PC-3 (cell line): ENCODE results near the gene ZNF296.

Experiments used
- CTCF ChIP-seq: fragments of 300-600 bp; sonication (generic); conservative IDR thresholded peaks from 2 replicates; pipeline ENCODE4 v1.5.1; 2017; ENCODE audit warnings: antibody characterized with exemption, low read depth, mild to moderate bottlenecking, low read length
- EZH2 ChIP-seq: fragments of 300-600 bp; sonication (generic); IDR thresholded peaks from one replicate; pipeline ENCODE4 v1.6.1; 2017; ENCODE audit warnings: antibody characterized with exemption, mild to moderate bottlenecking, low read length; ENCODE audit not compliant: unreplicated experiment
- EZH2phosphoT487 ChIP-seq: fragments of 300-600 bp; sonication (generic); IDR thresholded peaks from 2 replicates; pipeline ENCODE4 v1.6.1; 2018; ENCODE audit warnings: mild to moderate bottlenecking, antibody characterized with exemption, low read length, borderline replicate concordance

- TF ChIP-seq CTCF (no peak), EZH2phosphoT487 (no peak), EZH2 (no peak)
Measured at GRCh38 chr19:45090606-45091005, 14.3 kb upstream of the ZNF296 start.
